ENCODE results near the gene ALPK1. TPM values are rescaled to one million over a fixed set of nuclear protein-coding genes. Genes with fewer than 3 reads are reported as not detected.

The ALPK1 gene
- total RNA-seq, 1 donor from 2014 or later = 36.7 TPM

DNA sequence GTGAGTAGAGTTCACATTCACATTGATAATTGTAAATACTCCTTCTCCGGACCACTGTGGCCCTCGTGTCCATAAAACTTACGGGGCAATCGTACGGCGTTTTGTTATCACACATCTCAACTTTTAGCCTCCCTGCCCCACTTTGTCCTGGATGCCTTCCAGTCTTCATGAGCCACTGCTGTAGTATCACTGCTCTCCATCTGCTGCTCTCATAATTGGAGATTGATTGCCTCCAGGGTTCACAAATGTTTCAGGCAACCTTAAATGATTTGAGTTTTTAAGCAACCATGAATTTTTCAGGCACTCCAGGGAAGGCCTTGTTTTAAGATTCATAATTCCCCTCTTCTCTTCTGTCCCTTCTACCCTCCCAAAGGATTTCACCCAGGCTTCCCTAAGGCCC is 28.4 kb downstream of the ALPK1 start:
- intact Hi-C loops (cut with micrococcal nuclease) = no loop called here

DNA sequence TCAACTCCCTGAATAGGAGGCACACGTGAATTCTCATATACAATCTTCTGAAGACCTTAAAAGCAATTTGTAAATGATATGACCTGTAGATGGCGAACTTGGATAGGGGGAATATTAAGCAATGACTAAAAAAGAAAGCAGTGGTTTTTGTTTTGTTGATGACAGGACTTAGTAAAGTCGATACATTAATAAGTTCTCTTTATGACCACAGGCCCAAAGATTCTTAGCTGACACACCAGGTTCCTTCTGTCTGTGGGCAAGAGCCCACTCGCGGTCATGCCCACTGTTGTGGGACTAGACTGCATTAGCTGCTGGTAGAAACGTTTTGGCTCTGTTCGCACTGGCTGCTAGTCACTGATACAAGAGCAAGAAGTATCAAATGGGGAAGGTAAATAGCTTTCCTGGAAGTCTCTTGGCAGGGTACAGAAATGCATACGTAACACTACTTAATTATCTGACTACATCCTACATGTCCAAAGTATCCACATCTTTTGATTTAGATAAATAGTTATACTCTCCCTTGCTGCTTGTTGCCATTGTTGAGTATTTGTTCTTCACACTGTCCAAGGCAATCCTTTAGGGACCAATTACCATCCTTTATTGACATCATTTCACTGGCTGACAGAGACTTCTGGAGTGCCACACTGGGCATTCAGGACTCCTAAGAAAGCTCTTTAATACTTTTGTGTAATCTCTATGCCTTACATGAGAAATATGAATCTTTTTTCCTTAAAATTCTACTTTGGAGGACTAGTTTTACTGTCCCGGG is 31.0 kb downstream of the ALPK1 start:
- intact Hi-C loops (cut with micrococcal nuclease) = loop anchor here (1.0 kb wide), 4 partner anchors 196 to 434 kb away; no protein-coding TSS in a partner anchor

DNA sequence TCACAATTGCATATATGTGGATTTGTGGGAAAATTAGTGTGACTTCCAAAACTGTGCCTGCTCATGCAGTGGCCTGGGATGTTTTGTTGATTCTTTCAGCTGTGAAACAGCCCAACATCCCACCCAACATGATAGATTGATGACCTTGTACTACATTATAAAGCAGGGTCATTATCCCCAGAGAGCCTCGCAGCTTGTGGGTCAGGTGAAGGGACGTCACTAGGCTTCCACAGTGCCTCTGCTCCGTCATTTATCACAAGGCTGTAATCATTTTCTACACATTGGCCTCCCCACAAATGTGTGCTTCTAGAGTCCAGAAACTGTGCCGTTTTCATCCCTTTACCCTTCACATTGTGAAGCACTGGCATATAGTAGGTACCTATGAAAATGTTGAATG is 31.6 kb downstream of the ALPK1 start:
- intact Hi-C loops (cut with micrococcal nuclease) = loop anchor here (1.0 kb wide), 4 partner anchors 196 to 434 kb away; no protein-coding TSS in a partner anchor

DNA sequence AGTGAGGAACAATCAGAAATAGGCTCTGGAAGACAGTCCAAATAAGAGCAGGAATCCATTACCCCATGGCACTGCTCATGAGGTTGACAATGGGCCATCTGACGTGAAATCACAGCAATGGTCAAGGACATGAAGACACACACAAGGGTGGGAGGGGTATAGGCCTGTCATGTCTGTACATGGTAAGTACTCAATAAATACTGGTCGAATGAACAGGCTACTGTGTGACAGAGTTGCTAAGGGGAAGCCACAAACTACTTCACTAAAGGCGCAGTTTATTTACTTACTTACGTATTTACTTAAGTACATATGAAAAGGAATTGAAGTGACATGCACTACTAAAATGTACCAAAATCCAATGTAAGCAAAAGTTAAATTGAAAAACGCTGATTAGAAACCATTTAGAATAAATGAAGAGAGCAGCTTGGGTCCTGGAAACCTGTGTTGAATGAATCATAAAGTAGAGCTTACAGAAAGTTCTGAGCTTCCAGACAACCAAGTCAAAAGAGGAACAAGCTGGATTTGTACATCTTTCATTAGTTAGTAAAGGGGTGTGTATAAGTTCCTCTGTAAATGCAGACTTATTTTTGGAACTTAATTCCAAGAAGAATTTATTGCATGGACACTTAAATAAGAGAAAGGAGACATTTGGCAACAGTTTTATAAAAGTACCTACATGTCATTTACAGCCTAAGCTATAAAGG is 32.7 kb downstream of the ALPK1 start:
- intact Hi-C loops (cut with micrococcal nuclease) = no loop called here

DNA sequence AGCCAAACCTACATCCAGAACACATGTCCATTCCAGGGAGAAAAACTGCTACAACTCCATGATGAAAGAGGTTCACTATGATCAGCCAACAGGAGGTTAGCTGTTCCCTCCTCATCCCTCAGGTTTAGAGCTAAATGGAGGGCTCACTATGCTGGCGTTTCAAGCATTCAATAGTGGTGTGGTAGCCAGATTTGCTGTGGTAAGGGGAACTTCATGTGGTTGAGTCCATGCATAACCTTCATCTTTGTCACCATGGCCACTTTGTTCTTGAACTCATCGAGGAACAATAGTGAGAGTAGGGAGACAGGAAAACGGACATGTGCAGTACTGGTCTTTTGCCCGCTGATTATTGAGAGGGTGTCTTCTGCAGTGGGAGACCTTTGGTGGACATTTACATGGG is 33.8 kb downstream of the ALPK1 start:
- intact Hi-C loops (cut with micrococcal nuclease) = no loop called here

DNA sequence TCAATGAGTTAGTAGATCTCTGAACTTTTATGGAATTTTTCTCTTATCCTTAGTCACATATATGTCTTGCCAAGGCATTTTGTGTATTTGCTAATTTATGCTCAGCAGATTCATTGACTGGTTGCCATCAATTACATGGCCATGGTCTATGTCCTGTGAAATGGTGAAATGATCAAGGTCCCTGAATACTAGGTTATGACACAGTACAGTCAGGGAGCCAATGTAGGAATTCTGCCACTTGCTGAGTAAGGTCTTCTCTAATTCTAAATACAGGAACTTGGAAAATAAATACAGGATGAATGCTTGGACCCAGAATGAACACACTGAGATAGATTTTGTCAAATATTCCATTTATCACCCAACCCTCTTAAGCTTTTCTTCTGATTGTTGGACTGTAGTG is 35.2 kb downstream of the ALPK1 start:
- intact Hi-C loops (cut with micrococcal nuclease) = no loop called here

DNA sequence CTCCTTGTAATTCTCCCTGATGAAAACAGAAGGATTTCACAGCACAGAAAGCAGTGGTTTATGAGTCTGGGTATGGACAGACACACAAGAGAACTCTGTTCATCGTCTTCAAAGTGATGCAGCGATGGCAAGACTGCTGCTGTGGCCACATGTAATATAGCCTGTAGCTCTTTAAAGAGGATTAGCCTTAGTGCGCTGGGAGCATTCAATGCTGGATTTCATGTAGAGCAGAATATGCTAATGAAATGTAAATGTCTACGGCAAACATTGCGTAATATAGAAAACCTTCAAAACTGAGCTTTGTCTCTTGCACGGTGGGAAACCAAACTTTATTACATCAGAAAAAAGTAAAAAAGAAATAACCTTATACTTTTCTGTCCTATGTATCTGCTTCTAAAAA is 42.9 kb downstream of the ALPK1 start:
- intact Hi-C loops (cut with micrococcal nuclease) = no loop called here

DNA sequence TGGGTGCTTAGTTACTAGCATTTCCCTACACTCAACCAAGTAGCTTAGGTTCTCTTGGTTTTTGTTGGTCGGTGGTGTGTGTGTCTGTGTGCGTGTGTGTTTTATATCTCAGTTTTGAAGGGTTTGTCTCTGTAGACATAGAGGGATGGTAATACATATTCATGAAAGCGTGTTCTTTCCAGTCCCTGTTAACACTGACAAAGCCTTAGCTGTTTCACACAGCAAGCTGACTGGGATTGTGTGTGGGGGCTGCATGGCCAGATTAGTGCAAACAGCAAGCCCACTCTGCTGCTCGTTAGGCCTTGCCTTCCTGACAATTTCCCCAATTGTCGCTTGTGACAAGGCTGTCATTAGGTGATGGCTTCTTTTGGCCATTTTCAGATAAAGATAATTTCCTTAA is 43.9 kb downstream of the ALPK1 start:
- intact Hi-C loops (cut with micrococcal nuclease) = no loop called here

DNA sequence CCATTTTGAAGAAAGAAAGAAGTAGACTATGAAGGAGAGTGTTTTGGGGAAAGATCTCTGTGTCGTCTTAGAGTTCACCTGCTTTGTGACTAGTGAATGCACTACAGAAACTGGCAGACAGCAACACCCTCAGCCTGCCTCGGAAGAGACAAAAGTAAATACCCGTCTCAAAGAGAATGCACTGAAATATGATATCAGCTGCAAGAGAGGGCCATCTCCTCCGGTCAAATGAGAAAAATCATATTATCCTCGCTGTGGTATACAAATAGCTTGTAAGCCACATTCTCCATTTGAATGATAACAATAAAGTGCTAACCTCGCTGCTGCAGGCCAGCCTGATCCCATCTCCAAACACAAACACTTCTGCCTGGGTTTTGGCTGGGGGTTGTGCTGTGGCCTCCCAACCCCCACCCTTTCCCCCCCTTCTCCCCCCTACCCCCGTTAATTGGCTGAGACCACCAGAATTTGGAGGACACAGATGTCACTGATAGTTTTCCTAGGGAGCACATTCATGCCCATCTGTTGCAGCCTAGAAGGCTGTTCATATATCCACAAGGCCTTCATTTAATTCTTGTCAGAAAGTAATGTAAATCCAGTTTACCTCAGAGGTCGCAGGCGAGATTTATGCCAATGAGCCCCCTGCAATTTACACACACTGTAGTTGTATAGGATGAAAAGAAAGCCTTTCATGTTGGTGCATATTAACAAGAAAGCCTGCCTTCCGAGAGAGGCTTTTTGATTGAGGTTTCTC is 46.3 kb downstream of the ALPK1 start:
- intact Hi-C loops (cut with micrococcal nuclease) = no loop called here

DNA sequence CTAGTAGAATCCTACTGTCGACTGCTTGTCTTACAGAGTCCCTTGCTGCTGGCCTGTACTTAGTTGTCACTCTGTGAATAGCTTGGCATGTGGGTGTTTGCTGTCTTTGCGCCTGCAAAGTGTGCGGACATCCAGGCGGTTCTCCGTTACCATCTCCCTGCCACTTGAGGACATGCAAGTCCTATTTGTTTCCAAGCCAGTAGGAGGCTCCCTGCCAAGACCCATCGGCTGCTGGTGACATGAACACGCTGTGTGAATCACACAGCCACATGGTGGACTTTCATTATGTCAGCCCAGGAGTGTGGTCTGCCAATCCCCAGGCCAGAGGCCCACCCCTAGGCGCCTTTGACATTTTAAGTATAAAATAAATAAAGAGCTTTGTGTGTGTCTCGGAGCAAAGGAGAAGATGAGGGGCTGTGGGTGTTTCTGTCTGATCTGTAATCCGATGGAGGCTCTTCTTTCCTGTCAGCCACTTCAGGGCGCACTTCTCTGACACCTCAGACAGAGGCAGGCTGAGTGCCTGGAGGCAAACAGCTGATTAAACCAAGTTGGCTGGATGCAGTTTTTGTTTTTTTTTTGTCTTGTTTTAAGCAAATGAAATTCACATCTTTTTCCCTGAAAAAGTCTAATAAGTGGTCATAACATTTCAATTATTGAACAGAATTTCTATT is 51.5 kb downstream of the ALPK1 start:
- intact Hi-C loops (cut with micrococcal nuclease) = no loop called here

DNA sequence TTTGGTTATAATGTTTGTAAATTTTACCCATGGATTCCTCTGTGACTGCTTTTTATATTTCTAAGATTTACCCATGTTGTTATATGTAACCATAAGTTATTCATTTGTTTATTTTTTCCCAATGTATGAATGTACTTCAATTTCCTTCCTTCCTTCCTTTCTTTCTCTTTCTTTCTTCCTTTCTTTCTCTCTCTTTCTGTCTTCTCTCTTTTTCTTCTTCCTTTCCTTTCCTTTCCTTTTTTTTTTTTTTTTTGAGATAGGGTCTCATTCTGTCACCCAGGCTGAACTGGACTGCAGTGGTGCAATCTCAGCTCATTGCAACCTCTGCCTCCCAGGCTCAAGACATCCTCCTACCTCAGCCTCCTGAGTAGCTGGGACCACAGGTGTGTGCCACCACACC is 55.6 kb downstream of the ALPK1 start:
- intact Hi-C loops (cut with micrococcal nuclease) = no loop called here

DNA sequence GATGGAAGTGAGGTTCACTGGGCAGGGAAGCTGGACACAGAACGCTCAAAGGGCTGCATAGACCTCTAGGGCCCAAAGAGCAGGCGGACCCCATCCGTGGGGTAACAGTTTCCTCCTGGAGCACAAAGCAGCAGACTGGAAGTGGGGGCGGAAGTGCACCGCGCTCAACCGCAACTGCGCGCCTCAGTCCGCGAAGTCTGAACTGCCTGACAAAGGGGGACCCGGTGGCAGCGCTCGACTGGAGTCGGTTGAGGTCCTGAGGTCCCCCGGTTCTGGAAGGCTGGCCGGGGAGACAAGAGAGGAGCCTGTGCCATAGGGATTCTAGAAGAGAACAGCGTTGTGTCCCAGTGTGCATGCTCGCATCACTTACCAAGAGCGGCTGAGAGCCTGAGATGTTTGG is 58.5 kb downstream of the ALPK1 start:
- intact Hi-C loops (cut with micrococcal nuclease) = no loop called here

DNA sequence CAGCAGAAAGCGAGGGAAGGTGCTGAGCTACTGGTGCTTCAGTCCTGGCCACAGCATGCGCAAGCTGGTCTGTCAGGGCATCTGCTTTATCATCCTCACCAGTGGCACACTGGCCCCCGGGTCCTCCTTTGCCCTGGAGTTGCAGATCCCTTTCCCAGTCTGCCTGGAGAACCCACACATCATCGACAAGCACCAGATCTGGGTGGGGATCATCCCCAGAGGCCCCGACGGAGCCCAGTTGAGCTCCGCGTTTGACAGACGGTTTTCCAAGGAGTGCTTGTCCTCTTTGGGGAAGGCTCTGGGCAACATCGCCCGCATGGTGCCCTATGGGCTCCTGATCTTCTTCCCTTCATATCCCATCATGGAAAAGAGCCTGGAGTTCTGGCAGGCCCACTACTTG is 60.3 kb downstream of the ALPK1 start:
- intact Hi-C loops (cut with micrococcal nuclease) = no loop called here

DNA sequence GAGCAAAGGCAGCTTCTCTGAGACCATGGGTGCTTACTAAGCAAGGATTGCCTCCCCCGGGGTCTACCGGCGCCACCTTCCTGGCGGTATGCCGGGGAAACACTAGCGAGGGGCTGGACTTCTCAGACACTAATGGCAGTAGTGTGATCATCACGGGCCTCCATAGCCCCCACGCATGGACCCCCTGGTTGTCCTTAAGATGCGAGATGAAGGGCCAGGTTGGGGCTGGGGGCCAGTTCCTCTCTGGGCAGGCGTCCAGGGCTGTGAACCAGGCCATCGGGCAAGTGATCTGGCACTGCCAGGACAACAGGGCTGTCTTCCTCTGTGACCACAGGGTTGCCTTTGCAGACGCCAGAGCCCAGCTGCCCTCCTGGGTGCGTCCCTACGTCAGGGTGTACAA is 60.7 kb downstream of the ALPK1 start:
- intact Hi-C loops (cut with micrococcal nuclease) = no loop called here

DNA sequence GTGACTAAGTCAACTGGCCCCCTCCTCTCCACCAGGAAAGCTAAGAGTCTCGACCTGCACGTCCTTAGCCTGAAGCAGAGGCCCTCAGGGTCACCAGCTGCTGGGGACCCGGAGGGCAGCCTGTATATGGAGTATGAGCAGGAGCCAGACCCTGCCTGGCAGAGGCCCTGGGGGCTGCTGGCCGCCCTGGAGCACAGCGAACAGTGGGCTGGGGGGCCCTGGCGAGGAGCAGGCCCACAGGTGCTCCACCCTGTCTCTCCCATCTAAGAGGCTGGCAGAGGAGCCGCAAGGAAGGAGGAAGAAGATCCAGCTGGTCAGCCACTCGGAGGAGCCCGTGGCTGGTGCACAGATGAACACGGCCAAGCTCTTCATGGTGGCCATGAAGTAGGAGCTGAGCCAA is 61.2 kb downstream of the ALPK1 start:
- intact Hi-C loops (cut with micrococcal nuclease) = no loop called here

DNA sequence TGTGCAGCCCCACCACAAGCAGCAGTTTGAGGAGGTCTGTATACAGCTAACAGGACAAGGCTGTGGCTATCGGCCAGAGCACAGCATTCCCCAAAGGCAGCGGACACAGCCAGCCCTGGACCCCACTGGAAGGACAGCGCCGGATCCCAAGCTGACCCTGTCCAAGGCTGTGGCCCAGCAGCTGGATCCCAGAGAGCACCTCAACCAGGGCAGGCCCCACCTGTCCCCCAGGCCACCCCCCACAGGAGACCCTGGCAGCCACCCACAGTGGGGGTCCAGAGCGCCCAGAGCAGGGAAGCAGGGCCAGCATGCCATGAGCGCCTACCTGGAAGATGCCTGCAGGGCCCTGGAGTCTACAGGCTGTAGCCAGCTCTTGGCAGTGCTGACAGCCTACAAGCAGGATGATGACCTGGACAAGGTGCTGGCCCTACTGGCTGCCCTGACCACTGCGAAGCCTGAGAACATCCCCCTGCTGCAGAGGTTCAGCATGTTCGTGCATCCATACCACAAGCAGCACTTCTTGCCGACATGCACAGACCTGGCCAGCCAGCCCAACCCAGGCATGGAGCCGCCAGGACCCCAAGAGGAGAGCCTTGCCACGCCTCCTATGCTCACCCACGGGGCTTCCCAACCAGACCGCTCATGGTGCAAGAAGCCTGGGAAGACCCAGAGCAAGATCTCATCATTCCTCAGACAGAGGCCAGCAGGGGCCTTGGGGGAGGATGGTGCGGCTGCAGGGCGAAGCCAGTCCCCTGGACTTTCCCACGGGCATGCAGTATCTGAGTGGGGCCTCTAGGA is 62.0 kb downstream of the ALPK1 start:
- intact Hi-C loops (cut with micrococcal nuclease) = no loop called here

DNA sequence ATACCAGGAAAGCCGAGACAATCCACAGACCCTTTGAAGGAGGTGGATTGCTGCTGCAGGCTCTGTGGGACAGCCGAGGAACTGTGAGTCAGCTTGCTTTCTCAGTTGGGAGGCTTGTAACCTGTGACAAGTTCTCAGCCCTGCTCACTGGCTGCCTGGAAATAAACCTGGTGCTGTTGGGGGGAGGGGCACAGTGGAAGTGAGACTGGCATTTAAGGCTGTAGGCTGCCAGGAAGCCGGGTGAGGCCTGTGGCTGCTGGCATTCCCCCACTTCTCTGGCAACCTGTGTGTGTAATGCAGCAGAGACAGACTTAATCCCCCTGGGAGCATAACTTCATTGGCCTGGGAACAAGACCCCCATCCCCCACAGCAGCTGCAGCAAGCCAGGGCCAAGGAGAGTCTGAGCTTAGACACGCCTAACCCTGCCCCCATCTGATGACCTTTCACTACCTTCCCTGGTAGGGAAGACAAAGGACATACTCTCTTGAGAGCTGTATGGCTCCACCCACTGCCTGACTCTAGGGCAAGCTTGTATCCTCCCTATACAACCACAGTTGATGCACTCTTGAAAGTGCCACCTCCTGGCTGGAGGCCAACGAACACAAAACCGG is 64.1 kb downstream of the ALPK1 start:
- intact Hi-C loops (cut with micrococcal nuclease) = no loop called here

DNA sequence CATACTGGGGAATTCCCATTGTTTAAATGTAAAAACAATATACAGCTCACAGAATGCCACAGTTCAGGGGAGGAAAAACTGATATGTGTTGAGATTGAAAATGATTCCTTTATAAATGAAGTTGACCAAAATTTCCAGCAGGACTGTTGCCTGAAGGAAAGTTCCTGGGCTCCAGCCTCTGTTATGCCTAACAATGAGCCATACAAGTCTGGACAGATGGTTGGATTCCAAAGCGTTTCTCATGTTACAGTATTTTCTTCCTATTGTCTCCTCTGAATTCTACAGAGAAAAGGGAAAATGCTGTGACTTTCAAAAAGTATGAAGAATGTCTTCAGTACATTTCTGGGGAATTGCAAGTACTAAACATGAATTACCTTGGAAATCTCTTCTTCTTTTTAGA is 73.3 kb downstream of the ALPK1 start:
- intact Hi-C loops (cut with micrococcal nuclease) = no loop called here

DNA sequence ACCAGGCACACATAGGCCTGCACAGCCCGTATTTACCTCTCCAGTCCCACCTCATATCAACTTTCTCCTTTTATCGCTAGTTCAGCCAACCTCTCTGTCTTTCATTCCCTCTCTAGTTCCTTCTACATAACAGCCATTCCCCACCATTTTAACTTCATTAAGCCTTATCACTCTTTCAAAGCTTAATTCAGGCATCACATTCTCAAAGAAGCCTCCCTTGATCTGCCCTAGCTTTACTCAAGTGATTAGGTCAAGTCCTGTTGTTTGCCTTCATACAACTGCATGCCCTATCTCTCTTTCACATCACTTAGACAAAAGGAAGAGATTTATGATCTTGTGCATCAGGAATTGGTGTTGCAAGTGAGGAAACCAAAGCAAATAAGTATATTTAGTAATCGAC is 74.2 kb downstream of the ALPK1 start:
- intact Hi-C loops (cut with micrococcal nuclease) = no loop called here

DNA sequence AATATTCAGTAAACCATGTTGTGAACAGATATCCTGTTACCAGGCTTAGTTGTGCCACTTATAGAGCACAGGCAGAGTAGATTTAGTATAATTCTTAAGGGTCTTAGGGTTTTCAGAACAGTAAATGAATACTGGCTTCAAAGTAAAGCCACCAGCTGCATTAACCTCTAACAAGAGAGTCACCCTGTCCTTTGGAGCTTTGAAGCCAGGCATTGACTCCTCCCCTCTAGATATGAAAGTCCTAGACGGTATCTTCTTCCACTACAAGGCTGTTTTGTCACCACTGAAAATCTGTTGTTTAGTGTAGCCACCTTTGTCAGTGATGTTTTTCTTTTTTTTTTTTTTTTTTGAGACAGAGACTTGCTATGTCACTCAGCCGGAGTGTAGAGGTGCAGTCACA is 77.7 kb downstream of the ALPK1 start:
- intact Hi-C loops (cut with micrococcal nuclease) = no loop called here

Data from T-helper 1 cell treated with Interleukin-12 subunit alpha and Interleukin-12 subunit beta and Interleukin-4 antibody, amounts not matched to agents 30 ng/mL and 1 ng/mL, for 36 hours (primary cell).